Activated naive CD4-positive, alpha-beta T cell treated with anti-CD3 and anti-CD28 coated beads for 36 hours (primary cell): Measurements from ENCODE around the gene ASAP3. TPM values are rescaled to one million over a fixed set of nuclear protein-coding genes. Genes with fewer than 3 reads are reported as not detected.
A peak's percentile ranks its signal among the peaks of the same experiment; 100 is the strongest.

Experiments used
- CTCF ChIA-PET: fragments of 350-600 bp; sonication (Branson Sonifier 250); formaldehyde crosslinking; loops from one replicate; lab custom pipeline; 2021; ENCODE audit warnings: antibody characterized with exemption; lab: Charles Lee
- DNase-seq: peaks from one replicate; pipeline ENCODE4 v3.0.0-alpha.2; 2020
- H3K27ac Mint-ChIP-seq: one replicate; pipeline ENCODE4 v1.8.0; 2021; ENCODE audit warnings: mild to moderate bottlenecking, mixed read lengths
- H3K27me3 Mint-ChIP-seq: one replicate; pipeline ENCODE4 v1.8.0; 2021; ENCODE audit warnings: low read depth, mixed read lengths
- H3K36me3 Mint-ChIP-seq: one replicate; pipeline ENCODE4 v1.8.0; 2021; ENCODE audit warnings: low read depth, mixed read lengths
- H3K4me1 Mint-ChIP-seq: one replicate; pipeline ENCODE4 v1.8.0; 2021; ENCODE audit warnings: low read depth, mixed read lengths
- H3K4me3 Mint-ChIP-seq: one replicate; pipeline ENCODE4 v1.8.0; 2021; ENCODE audit warnings: mild to moderate bottlenecking, moderate library complexity, mixed read lengths
- H3K9me3 Mint-ChIP-seq: one replicate; pipeline ENCODE4 v1.8.0; 2021; ENCODE audit warnings: mixed read lengths
- intact Hi-C: fragments of 100-400 bp; cut with micrococcal nuclease; formaldehyde crosslinking; loops from one replicate; pipeline ENCODE4 v1.15.1; 2023
- total RNA-seq, 2 experiments: library from RNA; stranded (reverse); gene quantifications; one replicate each; pipeline ENCODE4 v1.2.3, GENCODE V29; 2021

ASAP3 gene
- total RNA-seq, 2 experiments from 2014 or later, result 0.76 to 1.3 TPM

DNA sequence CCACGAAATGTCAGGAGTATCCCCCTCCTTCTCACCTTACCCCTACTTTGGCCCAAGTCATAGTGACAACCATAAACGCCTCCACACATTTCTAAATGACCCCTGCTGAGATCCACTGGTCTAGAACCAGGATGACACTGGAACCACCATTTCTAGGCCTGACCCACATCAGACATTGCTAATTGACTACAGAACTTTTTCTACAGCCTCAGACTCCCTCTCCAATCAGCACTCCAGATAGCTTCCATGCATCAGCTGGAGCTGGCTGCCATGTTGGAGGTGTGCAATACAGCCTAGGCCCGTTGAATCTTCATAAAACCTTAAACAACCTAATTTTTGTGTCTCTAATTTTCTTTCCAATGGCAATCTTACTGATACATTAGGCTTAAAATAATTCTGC, 78.0 kb downstream of the ASAP3 start:
- intact Hi-C loops, result loop anchor here (2.0 kb wide), 1 partner anchor 189 kb away; the partner anchor contains the start of gene HTR1D
- no peaks in the 10 kb centered on the region for H3K27me3 Mint-ChIP-seq
- DNase-seq, result no peak
- H3K36me3 Mint-ChIP-seq, result no peaks in the 10 kb centered on the region
- peaks cover 11% of the 10 kb centered on the region for H3K4me1 Mint-ChIP-seq
- H3K27ac Mint-ChIP-seq, result no peak overlapping the region
- CTCF ChIA-PET, result interaction anchor here (0.7 kb wide), 1 partner anchor 46 kb away, joined by 4 read pairs; no protein-coding TSS in a partner anchor
- H3K9me3 Mint-ChIP-seq, result no peaks in the 10 kb centered on the region
- H3K4me3 Mint-ChIP-seq, result no peak overlapping the region

DNA sequence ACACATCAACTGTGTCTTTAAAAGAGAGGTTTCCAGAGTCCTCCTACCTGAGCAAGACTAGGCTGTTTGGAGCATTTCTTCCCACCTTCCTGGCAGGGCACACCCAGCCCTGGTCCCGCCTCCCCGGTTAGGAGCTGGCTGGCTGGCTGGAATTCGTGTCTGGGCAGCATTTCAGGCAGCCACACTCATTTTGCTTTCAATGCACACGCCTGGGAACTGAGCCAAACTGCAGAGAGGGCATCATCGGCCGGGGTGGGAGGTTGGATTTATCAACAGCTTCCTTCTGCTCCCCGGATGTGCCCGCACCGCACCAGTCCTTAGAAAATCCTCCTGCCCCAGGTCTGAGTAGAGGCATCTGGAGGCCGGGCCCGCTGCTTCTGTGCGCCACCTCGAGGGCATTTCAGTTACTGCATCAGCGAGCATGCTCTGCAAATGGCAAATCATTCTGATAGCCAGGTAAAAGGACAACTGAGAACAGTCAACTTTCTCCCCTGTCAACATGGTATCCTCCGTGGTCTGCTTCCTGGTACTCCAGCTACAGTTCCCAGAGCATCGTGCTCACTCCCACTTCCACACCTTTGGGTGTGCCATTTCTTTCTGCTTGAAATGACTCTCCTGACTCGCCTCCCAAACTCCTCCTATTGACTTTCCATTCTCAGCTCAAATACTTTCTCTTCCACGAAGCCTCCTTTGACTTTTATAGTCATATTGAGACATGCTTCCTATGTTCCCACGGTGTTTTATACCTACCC, 80.1 kb downstream of the ASAP3 start:
- intact Hi-C loops, result loop anchor here (1.0 to 2.0 kb wide), 3 partner anchors 36 to 187 kb away; partner anchors contain the start of genes HNRNPR and HTR1D
- Mint-ChIP-seq H3K36me3 (no peaks in the 10 kb centered on the region), H3K27ac (no peak overlapping the region), H3K9me3 (no peaks in the 10 kb centered on the region), H3K27me3 (no peaks in the 10 kb centered on the region), H3K4me3 (no peak overlapping the region), H3K4me1 (peaks cover 11% of the 10 kb centered on the region)
- CTCF ChIA-PET, result interaction anchor here (0.6 to 2.2 kb wide), 25 partner anchors 9 to 255 kb away, joined by 3 to 18 read pairs (median 4); partner anchors contain the start of genes ASAP3 and TCEA3
- DNase-seq, result peak; percentile 94

GRCh38 chr1:23403355-23403734, 80.6 kb downstream of the ASAP3 start:
- Mint-ChIP-seq H3K9me3 (no peaks in the 10 kb centered on the region), H3K27me3 (no peaks in the 10 kb centered on the region), H3K4me3 (no peak overlapping the region), H3K27ac (no peak overlapping the region), H3K4me1 (peaks cover 11% of the 10 kb centered on the region), H3K36me3 (no peaks in the 10 kb centered on the region)
- intact Hi-C loops, result no loop called here
- CTCF ChIA-PET, result interaction anchor here (0.6 to 2.2 kb wide), 20 partner anchors 9 to 255 kb away, joined by 3 to 18 read pairs (median 4); partner anchors contain the start of genes ASAP3 and TCEA3
- DNase-seq, result no peak

DNA sequence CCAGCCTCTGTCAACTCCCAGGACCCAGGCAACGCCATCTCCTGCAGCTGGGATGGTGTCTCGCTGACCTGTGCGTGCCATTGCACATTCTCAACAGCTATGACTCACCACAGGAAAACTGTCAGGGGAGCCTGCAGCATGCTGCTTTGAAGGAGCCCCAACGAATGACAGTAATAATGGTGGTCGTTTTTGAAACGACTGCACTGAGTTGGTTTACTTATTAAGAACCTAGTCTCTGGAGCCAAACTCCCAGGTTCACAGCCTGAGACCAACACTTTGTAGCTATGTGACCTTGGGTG, 81.0 kb downstream of the ASAP3 start:
- no peak overlapping the region for H3K27ac Mint-ChIP-seq
- H3K36me3 Mint-ChIP-seq, result no peaks in the 10 kb centered on the region
- intact Hi-C loops, result no loop called here
- no peaks in the 10 kb centered on the region for H3K9me3 Mint-ChIP-seq
- no peaks in the 10 kb centered on the region for H3K27me3 Mint-ChIP-seq
- DNase-seq, result no peak
- H3K4me1 Mint-ChIP-seq, result peaks cover 11% of the 10 kb centered on the region
- no peak overlapping the region for H3K4me3 Mint-ChIP-seq
- CTCF ChIA-PET, result interaction anchor here (0.6 to 2.1 kb wide), 9 partner anchors 10 to 96 kb away, joined by 4 to 10 read pairs (median 7); partner anchors contain the start of gene TCEA3

- CTCF ChIA-PET, result interaction anchor here (0.6 to 2.1 kb wide), 6 partner anchors 10 to 95 kb away, joined by 4 to 10 read pairs (median 7); partner anchors contain the start of gene TCEA3
- Mint-ChIP-seq H3K9me3 (no peaks in the 10 kb centered on the region), H3K27me3 (no peaks in the 10 kb centered on the region), H3K4me3 (no peak overlapping the region), H3K4me1 (peaks cover 11% of the 10 kb centered on the region), H3K36me3 (no peaks in the 10 kb centered on the region), H3K27ac (no peak overlapping the region)
- intact Hi-C loops, result no loop called here
- no peak for DNase-seq
Measured at GRCh38 chr1:23402286-23403037, 81.5 kb downstream of the ASAP3 start.

DNA sequence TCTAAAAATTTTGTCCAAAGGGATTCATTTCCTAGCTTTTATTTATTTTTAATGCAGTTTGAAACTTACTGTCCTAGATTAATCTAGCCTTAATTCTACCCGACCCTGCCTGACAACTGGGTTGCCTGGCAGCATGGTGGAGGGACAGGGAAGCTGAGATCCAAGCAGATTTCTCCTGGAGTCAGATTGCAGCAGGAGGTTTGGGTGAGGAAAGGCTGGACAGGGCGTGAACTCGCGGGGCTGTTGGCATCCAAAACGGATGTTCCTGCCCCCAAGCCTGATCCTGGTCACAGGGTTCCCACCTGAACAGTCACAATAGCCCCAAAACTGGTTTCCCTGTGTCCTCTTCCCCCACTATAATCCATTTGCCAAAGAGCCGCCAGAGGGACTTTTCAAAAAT, 82.7 kb downstream of the ASAP3 start:
- no peak overlapping the region for H3K27ac Mint-ChIP-seq

GRCh38 chr1:23400324-23401114, 83.5 kb downstream of the ASAP3 start:
- intact Hi-C loops, result no loop called here
- Mint-ChIP-seq H3K27ac (no peak overlapping the region), H3K27me3 (no peaks in the 10 kb centered on the region), H3K4me1 (peaks cover 17% of the 10 kb centered on the region), H3K4me3 (no peak overlapping the region), H3K36me3 (no peaks in the 10 kb centered on the region), H3K9me3 (no peaks in the 10 kb centered on the region)
- CTCF ChIA-PET, result interaction anchor here (0.6 kb wide), 1 partner anchor 69 kb away, joined by 3 read pairs; no protein-coding TSS in a partner anchor
- no peak for DNase-seq

More for the DNA sequence above, 82.7 kb downstream of the ASAP3 start:
- DNase-seq, result no peak
- CTCF ChIA-PET, result no interaction called here
- no peak overlapping the region for H3K4me3 Mint-ChIP-seq
- no peaks in the 10 kb centered on the region for H3K36me3 Mint-ChIP-seq
- intact Hi-C loops, result no loop called here
- H3K4me1 Mint-ChIP-seq, result peaks cover 11% of the 10 kb centered on the region
- H3K27me3 Mint-ChIP-seq, result no peaks in the 10 kb centered on the region
- H3K9me3 Mint-ChIP-seq, result no peaks in the 10 kb centered on the region

DNA sequence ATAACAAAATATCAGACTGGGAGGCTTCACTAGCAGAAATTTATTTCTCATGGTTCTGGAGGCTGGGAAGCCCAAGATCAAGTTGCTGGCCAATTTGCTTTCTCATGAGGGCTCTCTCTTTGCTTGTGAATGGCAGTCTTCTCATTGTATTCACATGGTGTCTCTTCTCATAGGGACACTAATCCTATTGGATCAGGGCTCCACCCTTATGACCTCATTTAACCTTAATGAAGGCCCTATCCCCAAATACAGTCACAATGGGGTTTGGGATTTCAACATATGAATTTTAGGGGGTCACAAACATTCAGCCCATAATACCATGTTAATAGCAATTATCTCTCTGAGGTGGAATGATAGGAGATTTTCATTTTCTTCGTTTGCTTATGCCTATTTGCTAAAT, 84.8 kb downstream of the ASAP3 start:
- Mint-ChIP-seq H3K9me3 (no peaks in the 10 kb centered on the region), H3K4me1 (peaks cover 16% of the 10 kb centered on the region), H3K4me3 (no peak overlapping the region), H3K27ac (no peak overlapping the region), H3K36me3 (no peaks in the 10 kb centered on the region), H3K27me3 (no peaks in the 10 kb centered on the region)
- intact Hi-C loops, result no loop called here
- CTCF ChIA-PET, result no interaction called here
- DNase-seq, result no peak

- CTCF ChIA-PET, result no interaction called here
- no peak for DNase-seq
- H3K4me3 Mint-ChIP-seq, result no peak overlapping the region
- H3K9me3 Mint-ChIP-seq, result no peaks in the 10 kb centered on the region
- no peaks in the 10 kb centered on the region for H3K36me3 Mint-ChIP-seq
- H3K4me1 Mint-ChIP-seq, result peaks cover 8% of the 10 kb centered on the region
- intact Hi-C loops, result no loop called here
- no peak overlapping the region for H3K27ac Mint-ChIP-seq
- H3K27me3 Mint-ChIP-seq, result no peaks in the 10 kb centered on the region
Measured at GRCh38 chr1:23397908-23398307, 86.1 kb downstream of the ASAP3 start.

GRCh38 chr1:23396380-23396779, 87.6 kb downstream of the ASAP3 start:
- Mint-ChIP-seq H3K27ac (no peak overlapping the region), H3K36me3 (no peaks in the 10 kb centered on the region), H3K4me3 (no peak overlapping the region), H3K9me3 (no peaks in the 10 kb centered on the region), H3K27me3 (no peaks in the 10 kb centered on the region), H3K4me1 (peaks cover 8% of the 10 kb centered on the region)
- intact Hi-C loops, result no loop called here
- DNase-seq, result no peak
- CTCF ChIA-PET, result interaction anchor here (0.5 to 3.7 kb wide), 2 partner anchors 8 to 20 kb away, joined by 3 to 18 read pairs; no protein-coding TSS in a partner anchor

DNA sequence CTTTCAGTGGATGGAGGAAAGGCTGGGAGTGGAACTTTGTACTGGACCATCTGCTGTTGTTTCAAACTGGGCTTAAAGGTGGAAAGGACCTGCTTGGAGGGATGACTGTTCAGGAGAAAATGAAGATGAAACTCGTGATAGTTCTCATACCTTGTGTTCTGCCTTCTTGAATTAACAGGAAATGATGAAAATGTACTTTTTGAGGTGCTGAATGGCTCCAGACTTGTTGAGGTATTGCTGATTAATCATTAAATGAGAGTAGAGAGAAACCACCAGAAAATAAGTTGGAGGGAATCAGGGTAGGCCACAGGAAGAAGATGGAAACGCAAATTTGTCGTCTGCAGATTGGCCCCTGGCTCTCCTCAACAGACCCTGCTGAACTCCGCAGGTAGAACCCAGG, 88.1 kb downstream of the ASAP3 start:
- Mint-ChIP-seq H3K9me3 (no peaks in the 10 kb centered on the region), H3K36me3 (no peaks in the 10 kb centered on the region), H3K4me1 (peaks cover 8% of the 10 kb centered on the region), H3K27me3 (no peaks in the 10 kb centered on the region), H3K27ac (peak overlapping the region; percentile 44), H3K4me3 (no peak overlapping the region)
- no peak for DNase-seq
- CTCF ChIA-PET, result interaction anchor here (3.7 kb wide), 1 partner anchor 8 kb away, joined by 18 read pairs; no protein-coding TSS in a partner anchor
- intact Hi-C loops, result no loop called here
